ENCODE results near the gene RNF141. TPM values are rescaled to one million over a fixed set of nuclear protein-coding genes. Genes with fewer than 3 reads are reported as not detected.

The RNF141 gene
- total and polyA plus RNA-seq, 7 donors: 13.1 to 30.3 (median 22.8) TPM

DNA sequence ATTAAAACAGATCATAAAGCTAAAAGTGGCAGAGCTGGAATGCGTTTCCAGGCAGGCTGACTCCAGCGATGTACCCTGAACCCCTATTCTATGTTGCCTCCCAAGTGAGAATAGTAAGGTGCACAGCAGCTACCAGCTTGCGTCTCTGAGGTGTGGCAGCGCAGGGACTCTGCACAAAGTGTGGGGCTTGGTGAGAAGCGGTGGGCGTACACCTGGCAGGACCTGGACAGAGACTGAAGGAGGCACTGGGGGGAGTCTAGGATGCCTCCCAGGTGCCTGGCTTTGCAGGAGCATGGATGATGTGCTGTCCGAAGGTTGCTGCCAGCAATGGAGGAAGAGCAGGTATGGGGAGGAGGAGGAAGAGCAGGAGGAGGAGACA lies 43.0 kb downstream of the RNF141 start:
- Histone ChIP-seq H3K4me3 (no peak overlapping the region), H3K9me3 (no peaks in the 10 kb centered on the region), H3K27ac (peak overlapping the region in 2 of 4 donors; percentile 37 to 61), H3K27me3 (no peaks in the 10 kb centered on the region), H3K4me1 (peaks cover 0 to 18% (median 12%) of the 10 kb centered on the region in 4 donors), H3K36me3 (peaks cover 0 to 3% (median 0%) of the 10 kb centered on the region in 4 donors)
- intact Hi-C loops (cut with DNase I): no loop called here
- TF ChIP-seq, protein P1, sequence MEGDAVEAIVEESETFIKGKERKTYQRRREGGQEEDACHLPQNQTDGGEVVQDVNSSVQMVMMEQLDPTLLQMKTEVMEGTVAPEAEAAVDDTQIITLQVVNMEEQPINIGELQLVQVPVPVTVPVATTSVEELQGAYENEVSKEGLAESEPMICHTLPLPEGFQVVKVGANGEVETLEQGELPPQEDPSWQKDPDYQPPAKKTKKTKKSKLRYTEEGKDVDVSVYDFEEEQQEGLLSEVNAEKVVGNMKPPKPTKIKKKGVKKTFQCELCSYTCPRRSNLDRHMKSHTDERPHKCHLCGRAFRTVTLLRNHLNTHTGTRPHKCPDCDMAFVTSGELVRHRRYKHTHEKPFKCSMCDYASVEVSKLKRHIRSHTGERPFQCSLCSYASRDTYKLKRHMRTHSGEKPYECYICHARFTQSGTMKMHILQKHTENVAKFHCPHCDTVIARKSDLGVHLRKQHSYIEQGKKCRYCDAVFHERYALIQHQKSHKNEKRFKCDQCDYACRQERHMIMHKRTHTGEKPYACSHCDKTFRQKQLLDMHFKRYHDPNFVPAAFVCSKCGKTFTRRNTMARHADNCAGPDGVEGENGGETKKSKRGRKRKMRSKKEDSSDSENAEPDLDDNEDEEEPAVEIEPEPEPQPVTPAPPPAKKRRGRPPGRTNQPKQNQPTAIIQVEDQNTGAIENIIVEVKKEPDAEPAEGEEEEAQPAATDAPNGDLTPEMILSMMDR (IDR thresholded peaks at IDR 0.05): no peak
- TF ChIP-seq POLR2A (IDR thresholded peaks at IDR 0.05): no peak
- 93 to 94% methylated on average over 7 of the region's 7 CpGs for WGBS, 2 donors
- DNase-seq: peak; percentile 53

DNA sequence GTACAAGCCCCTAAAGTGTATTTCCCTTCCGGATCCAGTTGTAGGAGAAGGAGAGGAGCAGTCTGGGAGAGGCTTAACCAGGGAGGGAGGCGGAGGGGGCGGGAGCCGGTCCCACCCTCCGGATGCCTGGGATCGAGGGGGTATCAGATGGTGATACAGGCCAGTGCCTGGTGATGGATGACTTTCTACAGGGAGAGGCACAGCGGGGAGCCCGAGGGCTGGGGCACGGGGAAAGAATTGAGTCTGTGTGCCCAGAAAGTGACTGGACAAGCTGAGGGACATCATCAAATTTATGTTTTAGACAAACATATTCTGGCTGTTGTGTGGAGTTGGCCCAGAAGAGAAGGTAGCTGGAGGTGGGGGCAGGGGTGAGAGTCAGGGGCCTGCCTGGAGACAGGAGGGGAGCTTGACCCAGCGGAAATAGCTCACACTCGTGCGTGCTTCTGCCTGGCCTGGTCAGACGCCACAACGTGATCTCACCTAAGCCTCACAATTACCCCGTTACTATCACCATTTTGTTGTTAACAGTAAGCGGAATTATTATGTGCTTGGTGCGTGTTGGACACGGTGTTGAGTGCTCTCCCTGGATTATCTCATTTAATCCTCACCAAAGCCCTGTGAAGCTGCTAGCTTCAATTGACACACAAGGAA lies 43.5 kb downstream of the RNF141 start:
- WGBS, 2 donors: 83 to 93% methylated on average over 18 of the region's 18 CpGs

DNA sequence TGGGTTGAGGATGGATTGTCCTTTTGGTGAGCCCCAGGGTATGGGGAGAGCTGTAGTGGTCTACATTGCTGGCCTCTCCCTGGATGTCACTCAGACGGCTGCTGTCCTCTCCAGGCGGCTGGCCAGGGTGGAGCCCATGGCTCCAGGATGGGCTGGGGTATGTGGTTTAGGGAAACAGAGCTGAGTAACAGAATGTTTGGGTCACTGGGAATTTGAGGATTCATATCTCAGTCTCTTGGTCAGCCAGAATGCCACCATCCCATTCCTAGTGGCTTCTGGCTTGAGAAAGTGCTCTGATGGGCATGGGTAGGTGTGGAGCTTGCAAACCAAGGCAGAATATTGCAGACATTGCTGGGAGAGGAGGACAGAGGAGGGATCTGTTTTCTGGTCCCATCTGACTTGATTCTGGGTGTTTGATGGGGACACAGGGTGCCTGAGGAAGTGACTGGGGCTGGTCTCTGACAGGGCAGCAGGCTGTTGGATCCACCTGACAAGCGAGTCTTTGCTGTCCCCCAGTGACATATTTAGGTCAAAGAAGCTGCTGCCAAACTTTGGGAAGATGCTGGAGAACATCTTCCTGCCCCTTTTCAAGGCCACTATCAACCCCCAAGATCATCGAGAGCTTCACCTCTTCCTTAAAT lies 44.6 kb downstream of the RNF141 start:
- WGBS, 2 donors: 97 to 98% methylated on average over 4 of the region's 4 CpGs
- Histone ChIP-seq H3K4me1 (peaks cover 0 to 18% (median 12%) of the 10 kb centered on the region in 4 donors), H3K27ac (no peak overlapping the region), H3K9me3 (no peaks in the 10 kb centered on the region), H3K27me3 (no peaks in the 10 kb centered on the region), H3K4me3 (no peak overlapping the region), H3K36me3 (peaks cover 0 to 3% (median 0%) of the 10 kb centered on the region in 4 donors)
- TF ChIP-seq POLR2A (IDR thresholded peaks at IDR 0.05) (no peak), POLR2AphosphoS5 (IDR thresholded peaks at IDR 0.05) (no peak), EP300 (IDR thresholded peaks at IDR 0.05) (no peak)
- TF ChIP-seq, protein P1 (IDR thresholded peaks at IDR 0.05): no peak
- DNase-seq: peak; percentile 26
- intact Hi-C loops (cut with DNase I): no loop called here

More for the DNA sequence above, 43.5 kb downstream of the RNF141 start:
- Histone ChIP-seq H3K36me3 (peaks cover 0 to 3% (median 0%) of the 10 kb centered on the region in 4 donors), H3K4me3 (no peak overlapping the region), H3K9me3 (no peaks in the 10 kb centered on the region), H3K4me1 (peaks cover 0 to 18% (median 12%) of the 10 kb centered on the region in 4 donors), H3K27me3 (no peaks in the 10 kb centered on the region), H3K27ac (peak overlapping the region in 2 of 4 donors; percentile 37 to 61)
- TF ChIP-seq, protein P1 (IDR thresholded peaks at IDR 0.05): no peak
- TF ChIP-seq POLR2AphosphoS5 (IDR thresholded peaks at IDR 0.05) (peak in 2 of 4 donors; percentile 43 to 57), EP300 (IDR thresholded peaks at IDR 0.05) (no peak), POLR2A (IDR thresholded peaks at IDR 0.05) (no peak)
- peak; percentile 73 for DNase-seq
- intact Hi-C loops (cut with DNase I): no loop called here

DNA sequence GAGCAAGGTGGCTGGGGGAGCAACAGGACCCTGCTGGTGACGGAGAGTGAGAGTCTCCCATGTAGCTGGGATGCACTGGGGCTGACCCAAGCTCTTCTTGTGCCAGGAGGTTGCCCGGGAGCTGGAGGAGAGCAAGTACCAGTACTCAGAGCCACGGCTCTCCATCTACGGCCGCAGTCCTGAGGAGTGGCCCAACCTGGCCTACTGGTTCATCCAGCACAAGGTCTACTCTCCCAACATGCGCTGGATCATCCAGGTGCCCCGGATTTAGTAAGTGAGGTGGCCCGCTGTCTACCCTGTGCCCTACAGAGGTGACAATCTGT lies 45.6 kb downstream of the RNF141 start:
- Histone ChIP-seq H3K36me3 (no peaks in the 10 kb centered on the region), H3K27ac (no peak overlapping the region), H3K4me1 (peaks cover 0 to 25% (median 18%) of the 10 kb centered on the region in 4 donors), H3K27me3 (no peaks in the 10 kb centered on the region), H3K4me3 (no peak overlapping the region), H3K9me3 (no peaks in the 10 kb centered on the region)
- DNase-seq: peak; percentile 59
- TF ChIP-seq POLR2A (IDR thresholded peaks at IDR 0.05) (no peak), EP300 (IDR thresholded peaks at IDR 0.05) (no peak), POLR2AphosphoS5 (IDR thresholded peaks at IDR 0.05) (no peak)
- TF ChIP-seq, protein P1 (IDR thresholded peaks at IDR 0.05): no peak
- WGBS, 2 donors: 96% methylated on average over 8 of the region's 8 CpGs
- intact Hi-C loops (cut with DNase I): no loop called here

Data from sigmoid colon (tissue), 7 donors.